Fibroblast of skin of scalp (primary cell): Measurements from ENCODE around the gene DHRSX.
"Not testable (repeated sequence)": the region's sequence is repeated elsewhere in the genome, so short reads cannot be mapped to it uniquely, and the experiment has no call there.

Source experiments
- DNase-seq: peaks from one replicate; pipeline ENCODE4 v3.0.0-alpha.2; 2013

Gene DHRSX

GRCh38 chrX:2423899-2424298 lies 76.9 kb downstream of the DHRSX start:
- no peak for DNase-seq

- peak; percentile 13 for DNase-seq
Measured at GRCh38 chrX:2423282-2423681, 77.5 kb downstream of the DHRSX start.

DNA sequence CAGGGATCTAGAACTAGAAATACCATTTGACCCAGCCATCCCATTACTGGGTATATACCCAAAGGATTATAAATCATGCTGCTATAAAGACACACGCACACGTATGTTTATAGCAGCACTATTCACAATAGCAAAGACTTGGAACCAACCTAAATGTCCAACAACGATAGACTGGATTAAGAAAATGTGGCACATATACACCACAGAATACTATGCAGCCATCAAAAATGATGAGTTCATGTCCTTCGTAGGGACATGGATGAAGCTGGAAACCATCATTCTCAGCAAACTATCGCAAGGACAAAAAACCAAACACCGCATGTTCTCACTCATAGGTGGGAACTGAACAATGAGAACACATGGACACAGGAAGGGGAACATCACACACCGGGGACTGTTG lies 81.4 kb downstream of the DHRSX start:
- not testable (repeated sequence) for DNase-seq

GRCh38 chrX:2418000-2418399 lies 82.8 kb downstream of the DHRSX start:
- DNase-seq = no peak

GRCh38 chrX:2416851-2417604 lies 83.7 kb downstream of the DHRSX start:
- no peak for DNase-seq

GRCh38 chrX:2414384-2414783 lies 86.4 kb downstream of the DHRSX start:
- no peak for DNase-seq

GRCh38 chrX:2413969-2414368 lies 86.8 kb downstream of the DHRSX start:
- no peak for DNase-seq

DNA sequence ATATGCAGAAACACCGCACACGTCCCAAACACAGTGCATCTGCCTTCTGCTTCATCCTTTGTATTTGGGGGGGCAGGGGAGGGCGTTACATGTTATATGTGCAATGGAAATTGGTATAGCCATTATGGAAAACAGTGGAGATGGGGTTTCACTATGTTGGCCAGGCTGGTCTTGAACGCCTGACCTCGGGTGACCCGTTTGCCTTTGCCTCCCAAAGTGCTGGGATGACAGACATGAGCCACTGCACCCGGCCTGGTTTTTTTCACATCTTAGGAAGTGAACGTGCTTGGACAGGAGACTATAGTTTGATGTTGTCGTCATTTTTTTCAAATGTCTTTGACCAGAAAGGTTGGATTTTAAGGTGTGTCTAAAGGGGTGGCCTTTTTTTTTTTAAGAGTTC lies 88.6 kb downstream of the DHRSX start:
- DNase-seq = no peak

DNA sequence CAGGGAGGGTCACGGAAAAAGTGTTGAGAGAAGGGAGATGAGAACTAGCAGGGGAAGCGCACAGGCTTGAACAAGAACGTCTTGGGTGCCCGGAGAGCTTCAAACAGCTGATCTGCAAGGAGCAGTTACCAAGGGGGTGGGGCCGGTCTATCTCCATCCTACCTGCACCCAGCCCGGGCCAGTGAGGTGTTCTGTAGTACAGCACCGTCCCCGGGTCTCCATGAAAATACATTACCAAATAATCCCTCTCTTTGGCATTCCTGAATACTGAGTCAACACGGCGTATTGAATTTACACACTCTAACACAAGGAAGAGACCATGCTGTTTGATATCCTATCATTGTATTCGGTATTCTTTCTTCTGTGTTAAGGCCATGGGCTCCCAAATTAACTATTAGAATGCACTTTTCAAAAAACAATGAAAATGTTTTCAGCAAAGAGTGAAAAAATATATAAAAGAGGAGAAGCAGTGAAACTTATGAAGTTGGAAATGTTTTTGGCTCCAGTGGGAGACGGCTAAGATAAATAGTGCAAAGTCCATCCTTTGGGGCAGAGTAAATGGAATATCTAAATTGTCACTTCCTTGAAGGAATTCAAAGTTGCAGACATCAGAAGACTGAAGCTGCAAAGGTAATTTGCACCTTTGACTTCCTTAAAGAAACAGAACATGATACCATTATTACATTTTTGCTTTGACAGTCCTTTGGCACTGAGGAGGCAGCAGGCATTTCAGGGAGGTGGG lies 90.3 kb downstream of the DHRSX start:
- no peak for DNase-seq

DNA sequence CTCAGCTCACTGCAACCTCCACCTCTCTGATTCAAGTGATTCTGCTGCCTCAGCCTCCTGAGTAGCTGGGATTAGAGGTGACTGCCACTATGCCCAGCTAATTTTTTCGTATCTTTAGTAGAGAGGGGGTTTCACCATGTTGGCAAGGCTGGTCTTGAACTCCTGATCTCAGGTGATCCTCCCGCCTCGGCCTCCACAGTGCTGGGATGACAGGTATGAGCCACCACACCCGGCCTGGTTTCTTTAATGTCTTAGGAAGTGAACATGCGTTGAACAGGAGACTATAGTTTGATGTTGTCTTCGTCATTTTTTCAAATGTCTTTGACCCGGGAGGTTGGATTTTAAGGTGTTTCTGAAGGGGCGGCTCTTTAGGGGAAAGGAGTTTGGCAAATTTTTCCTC lies 91.0 kb downstream of the DHRSX start:
- no peak for DNase-seq

DNA sequence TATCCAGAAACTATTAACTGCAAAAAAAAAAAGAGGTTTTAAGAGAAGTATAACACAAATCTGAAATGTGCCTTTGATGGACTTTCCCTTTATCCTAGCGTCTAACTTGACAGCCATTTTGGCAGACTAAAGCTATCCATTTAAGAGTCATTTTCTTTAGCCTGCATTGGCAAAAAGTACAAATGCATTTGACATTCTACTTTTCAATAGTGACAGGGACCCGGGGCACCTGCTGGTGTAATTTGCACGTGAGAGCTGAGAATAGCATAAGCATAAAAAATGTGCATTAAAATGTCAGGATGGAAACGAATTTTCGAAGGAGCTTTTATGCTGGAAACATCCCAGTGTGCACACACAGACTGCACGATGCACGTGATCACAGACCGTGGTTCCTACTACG lies 91.9 kb downstream of the DHRSX start:
- DNase-seq = no peak

DNA sequence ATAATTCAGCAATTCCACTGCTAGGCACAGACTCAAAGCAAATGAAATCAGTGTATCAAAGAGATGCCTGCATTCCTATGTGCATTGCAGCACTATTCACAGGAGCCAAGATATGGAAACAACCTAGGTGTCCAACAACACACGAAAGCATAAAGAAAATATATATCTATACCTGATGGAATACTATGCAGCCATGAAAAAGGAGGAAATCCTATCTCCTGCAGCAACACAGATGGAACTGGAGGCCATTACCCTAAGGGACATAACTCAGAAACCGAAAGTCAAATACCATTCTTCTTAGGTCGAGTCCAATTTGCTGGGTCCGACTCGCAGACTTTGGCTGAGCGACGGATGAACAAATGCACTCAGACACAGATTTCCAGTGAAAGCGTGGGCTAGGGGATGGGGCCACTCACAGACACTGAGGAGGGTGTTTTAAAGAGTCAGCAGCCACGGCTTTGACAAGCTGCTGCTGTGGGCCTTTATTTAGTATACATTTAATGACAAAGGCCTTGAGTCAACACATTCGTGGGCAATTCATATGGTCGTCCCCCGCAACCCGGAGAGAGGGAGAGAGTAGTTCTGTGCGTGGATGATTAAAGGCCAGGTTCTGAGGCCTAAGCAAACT lies 93.8 kb downstream of the DHRSX start:
- no peak for DNase-seq

- no peak for DNase-seq
Measured at GRCh38 chrX:2404776-2405175, 96.0 kb downstream of the DHRSX start.

- DNase-seq = no peak
Measured at GRCh38 chrX:2402361-2402690, 98.5 kb downstream of the DHRSX start.

- peak; percentile 18 for DNase-seq
Measured at GRCh38 chrX:2401590-2402360, 99.0 kb downstream of the DHRSX start.

GRCh38 chrX:2401201-2401589 lies 99.6 kb downstream of the DHRSX start:
- DNase-seq = peak; percentile 20

DNA sequence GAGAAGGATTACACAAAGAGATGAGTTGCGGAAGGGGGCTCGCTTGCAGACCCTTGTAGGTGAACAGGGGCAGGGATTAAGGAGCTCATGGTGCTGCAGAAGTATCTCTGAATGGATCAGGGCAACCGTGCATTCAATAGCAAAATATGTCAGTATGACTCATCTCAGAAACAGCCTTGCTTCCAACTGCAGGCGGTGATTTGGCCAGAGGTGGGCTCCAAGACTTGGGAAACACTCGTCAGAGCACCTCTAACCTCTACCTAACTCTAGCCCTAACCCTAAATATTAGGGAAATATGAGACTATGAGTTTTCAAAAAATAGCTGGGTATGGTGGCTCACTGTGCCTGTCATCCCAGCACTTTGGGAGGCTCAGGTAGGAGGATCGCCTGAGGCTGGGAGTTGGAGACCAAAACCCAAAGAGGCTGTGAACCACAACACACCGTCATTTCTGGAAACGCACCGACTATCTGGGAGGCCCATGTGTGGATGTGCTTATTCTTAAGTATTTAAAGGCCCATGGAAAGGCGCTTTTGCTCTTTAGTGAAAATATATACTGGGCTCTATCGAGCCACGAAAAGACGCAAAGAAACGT lies 102.6 kb downstream of the DHRSX start:
- peak; percentile 58 for DNase-seq

DNA sequence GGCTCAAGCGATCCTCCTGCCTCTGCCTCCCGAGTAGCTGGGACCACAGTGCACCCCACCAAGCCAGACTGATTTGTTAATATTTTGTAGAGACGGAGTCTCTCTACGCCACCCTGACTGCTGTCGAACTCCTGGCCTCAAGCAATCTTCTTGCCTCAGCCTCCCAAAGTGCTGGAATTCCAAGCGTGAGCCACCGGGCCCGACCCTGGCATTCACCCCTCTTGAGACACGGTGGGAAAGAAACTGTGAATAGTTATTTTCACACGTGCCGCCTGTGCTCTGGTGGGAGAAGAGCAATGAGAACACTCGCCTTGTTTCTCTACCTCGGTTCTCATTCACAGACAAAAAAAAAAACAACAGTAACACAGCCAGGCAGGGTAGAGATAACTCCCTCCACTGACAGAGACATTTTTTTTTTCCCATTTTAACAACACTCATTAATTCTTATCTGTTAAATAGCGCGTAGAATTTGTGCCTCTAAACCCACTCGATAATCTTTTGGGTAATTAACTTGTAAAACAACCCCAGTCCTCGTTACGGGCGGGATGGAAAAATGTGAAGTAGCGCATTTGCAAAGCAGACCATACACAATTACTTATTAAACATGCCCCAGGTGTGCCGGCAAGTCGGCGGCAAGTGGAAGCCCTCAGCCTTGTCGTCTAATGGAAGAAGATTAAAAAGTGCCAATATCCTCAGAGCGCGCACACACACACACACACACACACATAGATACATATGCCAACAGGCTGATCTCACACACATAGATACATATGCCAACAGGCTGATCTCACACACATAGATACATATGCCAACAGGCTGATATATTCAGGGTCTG lies 103.3 kb downstream of the DHRSX start:
- DNase-seq = no peak

- DNase-seq = peak; percentile 43
Measured at GRCh38 chrX:2395261-2395992, 105.3 kb downstream of the DHRSX start.

DNA sequence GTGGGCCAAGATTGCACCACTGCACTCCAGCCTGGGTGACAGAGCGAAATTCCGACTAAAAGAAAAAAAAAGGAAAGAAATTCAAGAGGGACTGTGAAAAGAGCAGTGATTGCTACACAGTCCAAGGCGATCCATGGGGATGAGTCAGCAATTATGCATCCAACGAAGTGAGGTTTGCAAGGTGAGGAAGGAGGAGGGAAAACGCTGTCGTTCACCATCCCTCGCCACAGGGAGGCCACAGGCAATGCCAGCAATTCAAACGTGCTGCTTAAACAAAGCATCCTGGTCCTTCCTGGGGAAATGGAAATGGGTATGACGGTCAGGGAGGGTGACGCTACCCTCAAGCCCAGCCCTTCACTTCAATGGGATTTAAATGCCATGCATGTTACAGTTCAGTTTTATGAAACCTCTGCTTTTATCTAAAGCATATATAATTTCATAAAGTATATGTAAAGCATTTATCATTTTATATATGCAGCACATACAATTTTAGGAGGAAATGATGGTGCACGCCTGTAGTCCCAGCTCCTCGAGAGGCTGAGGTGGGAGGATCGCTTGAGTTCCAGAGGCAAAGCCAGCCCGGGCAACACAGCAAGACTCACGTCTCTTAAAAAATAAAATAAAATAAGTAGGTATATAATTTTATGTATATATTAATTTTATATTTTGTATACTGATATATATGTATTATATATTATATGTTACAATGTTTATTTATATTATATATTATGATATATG lies 108.7 kb downstream of the DHRSX start:
- peak; percentile 64 for DNase-seq
